NCI-H2107 treated with DMSO at 0.1 percent for 48 hours (cell line): ENCODE data around the gene IL18R1.

Experiments used
- DNase-seq: peaks from one replicate; lab custom pipeline; 2025; ENCODE audit not compliant: unreplicated experiment; lab: John Stamatoyannopoulos, UW

The IL18R1 gene

GRCh38 chr2:102387763-102388546 is 32.4 kb downstream of the IL18R1 start:
- DNase-seq, result no peak

DNA sequence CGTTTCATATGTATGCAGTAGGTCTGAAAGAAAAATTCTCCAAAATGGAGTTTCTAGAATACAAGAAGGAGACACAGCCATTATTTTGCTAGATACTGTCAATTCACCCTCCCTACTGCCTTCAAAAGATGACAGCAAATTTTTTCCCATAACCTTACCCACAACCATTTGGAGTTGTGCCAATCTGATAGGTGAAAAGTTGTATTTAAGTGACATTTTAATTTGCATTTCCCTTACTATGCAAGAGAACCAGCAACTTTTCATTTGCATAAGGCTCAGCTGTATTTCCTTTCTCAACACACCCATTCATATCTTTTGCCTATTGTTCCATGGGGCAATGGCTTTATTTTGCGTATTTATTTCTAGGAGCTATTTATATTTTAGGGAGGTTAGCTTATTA is 36.0 kb downstream of the IL18R1 start:
- DNase-seq, result no peak

DNA sequence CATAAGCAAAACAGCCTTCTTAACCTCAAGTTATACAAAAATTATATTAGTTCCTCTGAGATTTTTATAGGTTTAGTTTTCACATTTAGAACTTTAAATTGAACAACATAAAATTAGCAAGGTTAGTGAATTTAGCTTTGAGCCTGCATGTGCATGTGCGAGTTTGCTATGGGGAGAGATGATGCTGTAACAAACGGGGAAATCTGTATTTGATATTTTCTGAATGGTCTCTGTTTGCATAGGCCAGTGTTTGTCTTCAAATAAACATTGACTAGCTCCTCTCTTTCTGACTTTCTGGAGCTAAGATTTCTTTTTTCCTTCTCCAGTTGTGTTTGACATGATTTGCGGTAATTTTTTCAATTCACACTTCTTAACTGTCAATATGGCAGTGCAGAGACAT is 36.5 kb downstream of the IL18R1 start:
- DNase-seq, result no peak

GRCh38 chr2:102392942-102393341 is 37.3 kb downstream of the IL18R1 start:
- DNase-seq, result no peak

- DNase-seq, result no peak
Measured at GRCh38 chr2:102396012-102396411, 40.4 kb downstream of the IL18R1 start.

DNA sequence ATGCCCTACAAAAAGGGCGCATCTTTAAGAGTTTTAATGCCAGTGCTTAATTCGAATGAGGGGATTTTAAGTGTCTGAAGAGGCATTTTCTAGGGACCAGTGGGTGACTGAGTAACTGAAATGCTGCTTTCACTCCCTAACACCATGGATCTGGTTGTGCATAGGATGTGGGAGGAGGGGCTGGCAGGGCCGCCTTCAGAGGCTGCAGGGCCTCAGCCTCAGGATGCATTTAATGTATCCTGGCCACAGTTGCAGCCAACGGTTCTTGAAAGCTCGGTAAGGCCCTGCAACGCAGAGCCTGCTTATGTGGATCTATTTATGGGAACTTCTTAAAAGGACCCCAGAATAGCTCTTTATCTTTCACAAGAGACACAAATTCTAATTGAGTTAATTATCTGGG is 41.6 kb downstream of the IL18R1 start:
- no peak for DNase-seq

DNA sequence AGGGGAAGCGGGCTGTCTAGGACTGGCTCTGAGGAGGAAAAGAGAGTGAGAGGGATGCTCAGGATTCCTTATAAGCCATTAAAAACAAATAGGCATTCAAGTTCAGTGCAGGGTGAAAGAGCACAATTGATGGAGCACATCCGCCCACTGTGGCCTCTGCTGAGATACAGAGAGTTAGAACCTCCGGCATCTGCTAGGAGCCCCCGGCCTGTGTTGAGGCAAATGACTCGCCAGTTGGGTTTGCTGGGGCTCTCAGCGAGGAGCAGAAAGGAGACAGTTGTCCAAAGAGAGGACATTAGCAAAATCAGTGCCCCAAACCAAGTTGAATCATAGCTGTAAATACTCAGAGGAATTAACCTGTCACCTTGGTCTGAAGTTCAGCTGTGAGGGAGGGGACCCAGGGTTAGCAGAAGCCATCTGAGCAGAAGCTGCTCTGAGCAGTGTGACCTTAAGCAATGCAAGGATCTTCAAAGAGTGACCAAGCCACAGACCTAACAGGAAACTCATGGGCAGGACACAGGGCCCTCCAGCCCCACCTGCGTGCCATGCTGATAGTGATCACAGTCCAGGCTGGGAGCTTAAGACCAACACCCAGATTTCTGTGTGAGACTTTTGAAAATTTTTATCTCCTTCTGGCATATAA is 44.0 kb downstream of the IL18R1 start:
- DNase-seq, result no peak

- no peak for DNase-seq
Measured at GRCh38 chr2:102401456-102401855, 45.9 kb downstream of the IL18R1 start.

- DNase-seq, result no peak
Measured at GRCh38 chr2:102401865-102402264, 46.3 kb downstream of the IL18R1 start.

- no peak for DNase-seq
Measured at GRCh38 chr2:102410952-102411351, 55.4 kb downstream of the IL18R1 start.

GRCh38 chr2:102412199-102412598 is 56.6 kb downstream of the IL18R1 start:
- DNase-seq, result no peak

DNA sequence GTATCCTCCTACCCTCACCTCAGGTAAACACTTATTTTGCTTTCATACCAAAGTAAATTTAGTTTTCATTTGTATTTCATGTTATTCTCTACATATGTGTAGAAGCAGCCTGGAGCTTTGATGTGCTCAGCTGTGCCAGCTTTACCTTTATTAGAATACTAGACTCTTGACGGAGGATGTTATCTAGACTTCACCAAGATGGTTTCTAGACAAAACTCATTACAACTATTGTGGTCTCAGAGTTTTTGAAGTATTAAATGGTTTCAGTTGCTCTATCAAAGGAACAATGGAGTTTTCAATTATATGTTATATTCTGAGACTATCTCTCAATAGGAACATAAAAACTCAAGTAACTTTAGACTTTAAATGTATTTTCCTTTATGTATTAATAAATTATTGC is 62.4 kb downstream of the IL18R1 start:
- no peak for DNase-seq

GRCh38 chr2:102418421-102418961 is 62.9 kb downstream of the IL18R1 start:
- no peak for DNase-seq

- DNase-seq, result no peak
Measured at GRCh38 chr2:102420290-102420689, 64.7 kb downstream of the IL18R1 start.

DNA sequence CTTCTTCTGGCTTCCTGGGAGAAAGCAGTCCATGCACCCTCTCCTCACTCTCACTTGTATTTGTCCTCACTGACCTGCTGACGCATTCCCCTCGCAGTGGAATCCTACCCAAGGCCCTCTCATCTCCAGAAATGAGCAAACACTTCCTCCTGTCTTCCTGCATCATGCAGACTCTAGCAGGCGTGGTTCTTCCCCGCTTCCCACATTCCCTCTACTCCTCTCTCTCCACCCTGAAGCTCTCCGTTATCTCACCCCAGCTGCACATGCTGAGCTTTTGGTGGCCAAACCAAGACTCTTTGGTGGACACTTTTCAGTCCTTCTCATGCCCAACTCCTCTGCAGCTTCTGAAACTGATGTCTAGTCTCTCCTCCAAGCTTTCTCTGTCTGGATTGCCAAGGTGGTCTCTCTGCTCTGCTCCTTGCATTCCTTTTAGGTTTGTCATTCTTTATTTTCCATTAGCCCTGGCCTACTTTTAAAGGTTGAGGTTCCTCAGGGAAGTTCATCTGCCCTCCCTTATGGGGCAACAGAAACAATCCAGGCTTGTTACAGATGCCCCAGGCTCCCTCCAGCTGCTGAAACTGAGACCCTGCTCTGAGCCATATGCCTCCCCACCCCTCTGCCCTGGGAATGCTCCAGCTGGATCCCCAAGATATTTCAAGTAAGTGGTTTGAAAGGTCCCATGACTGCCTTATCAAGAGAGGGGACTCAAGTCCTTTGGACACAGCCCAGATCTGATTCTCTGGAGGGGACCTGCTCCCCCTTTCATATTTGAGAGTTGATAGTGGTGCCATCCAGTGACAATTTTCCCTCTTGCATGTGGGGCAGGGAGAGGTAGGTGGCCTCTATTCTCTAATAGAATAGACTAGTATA is 66.5 kb downstream of the IL18R1 start:
- no peak for DNase-seq

GRCh38 chr2:102422910-102423309 is 67.3 kb downstream of the IL18R1 start, which contains the start of gene IL18RAP:
Gene IL18RAP, plus strand, starts transcription at chr2:102423160. Its CDS starts 118 bp downstream, at chr2:102423278.
- DNase-seq, result no peak

GRCh38 chr2:102423368-102423767 is 67.8 kb downstream of the IL18R1 start:
- no peak for DNase-seq

GRCh38 chr2:102424754-102425153 is 69.2 kb downstream of the IL18R1 start:
- no peak for DNase-seq

DNA sequence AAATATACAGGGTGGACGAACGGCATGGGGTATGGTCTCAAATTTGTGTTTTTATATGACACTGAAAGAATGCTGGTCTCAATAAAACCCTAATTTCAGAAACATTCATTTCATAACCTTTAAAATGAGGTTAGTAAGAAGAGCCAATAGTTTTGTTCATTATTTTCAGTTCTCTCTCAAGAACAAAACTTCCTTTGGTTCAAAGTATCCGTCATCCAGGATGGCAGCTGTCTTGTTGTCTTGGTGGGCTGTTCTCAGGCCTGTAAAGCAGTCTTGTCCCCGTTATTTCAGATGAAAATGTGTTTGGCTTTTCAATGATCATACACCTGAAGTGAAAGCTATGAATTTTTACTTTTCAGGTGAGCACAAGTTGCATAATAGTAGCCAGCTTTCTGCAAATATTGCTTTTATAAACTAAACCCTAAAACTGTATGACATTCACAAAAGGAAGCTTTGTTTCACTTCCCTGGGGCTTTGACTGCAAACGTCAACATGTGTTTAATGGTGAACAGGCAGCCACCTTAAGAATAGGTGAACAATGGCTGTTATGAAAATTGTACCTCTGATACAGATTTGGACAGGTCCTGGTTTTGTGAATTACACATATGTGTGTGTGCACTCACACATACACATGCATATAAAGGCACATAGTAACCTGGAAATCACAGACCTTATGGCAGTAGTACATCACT is 70.0 kb downstream of the IL18R1 start:
- no peak for DNase-seq

GRCh38 chr2:102427249-102427648 is 71.7 kb downstream of the IL18R1 start:
- DNase-seq, result no peak

DNA sequence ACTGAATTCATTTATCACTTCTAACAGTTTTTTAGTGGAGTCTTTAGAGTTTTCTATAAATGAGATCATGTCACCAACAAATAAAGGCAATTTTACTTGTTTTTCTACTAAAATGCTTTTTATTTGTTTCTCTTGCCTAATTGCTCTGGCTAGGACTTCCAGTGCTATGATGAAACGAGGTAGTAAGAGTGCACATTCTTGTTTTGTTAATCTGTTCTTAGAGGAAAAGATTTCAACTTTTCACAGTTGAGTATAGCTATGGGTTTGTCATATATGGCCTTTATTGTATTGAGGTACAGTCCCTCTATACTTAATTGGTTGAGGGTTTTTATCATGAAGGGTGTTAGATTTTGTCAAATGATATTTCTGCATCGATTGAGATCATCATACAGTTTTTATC is 73.0 kb downstream of the IL18R1 start:
- no peak for DNase-seq
